ENCODE measurements around the gene AFAP1. TPM values are rescaled to one million over a fixed set of nuclear protein-coding genes. Genes with fewer than 3 reads are reported as not detected.

Gene AFAP1
- total and polyA plus RNA-seq, 2 donors (not counting 1 experiment from before 2014, with no cell fraction given), result 0.03 to 0.44 TPM

DNA sequence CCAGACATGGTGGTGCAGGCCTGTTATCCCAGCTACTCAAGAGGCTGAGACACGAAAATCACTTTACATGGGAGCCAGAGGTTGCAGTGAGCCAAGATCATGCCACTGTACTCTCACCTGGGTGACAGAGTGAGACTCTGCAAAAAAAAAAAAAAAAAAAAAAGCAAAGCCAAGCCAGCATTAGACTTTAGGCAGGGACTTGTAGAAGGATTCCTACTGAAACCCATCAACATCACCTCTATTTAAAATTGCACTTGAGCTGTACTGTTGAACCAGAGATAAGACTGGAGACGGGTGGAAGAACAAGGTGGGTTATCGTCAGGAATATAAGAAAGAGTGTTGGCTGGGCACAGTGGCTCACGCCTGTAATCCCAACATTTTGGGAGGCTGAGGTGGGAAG lies 15.7 kb upstream of the AFAP1 start:
- no peaks in the 10 kb centered on the region for H3K9me3 Mint-ChIP-seq (ENCODE audit: insufficient read depth)
- no peak overlapping the region for H3K4me3 Mint-ChIP-seq
- H3K27ac Mint-ChIP-seq, result no peak overlapping the region
- H3K4me3 ChIP-seq (ENCODE audit: control extremely low read depth in 1 of 5, extremely low read depth in 1 of 5, insufficient read depth in 1 of 5, low read depth in 2 of 5, low read length in 4 of 5), result no peak overlapping the region
- DNase-seq (no peak), ATAC-seq (ENCODE audit: low read depth) (no peak)
- no peak overlapping the region for H3K27ac ChIP-seq (ENCODE audit: low read length in 2 of 2)
- POLR2A ChIA-PET, result no interaction called here
- H2AFZ ChIP-seq (ENCODE audit: insufficient read depth, low read depth, low read length, poor library complexity, severe bottlenecking), result no peak overlapping the region
- H3K9me3 ChIP-seq (ENCODE audit: control extremely low read depth in 1 of 3, control insufficient read depth in 2 of 3, insufficient read depth in 1 of 3, low read length in 2 of 3), result peaks cover 0 to 14% (median 0%) of the 10 kb centered on the region in 3 donors
- WGBS (ENCODE audit: insufficient coverage), result 100% methylated on average over 1 of the region's 4 CpGs
- H3K79me2 ChIP-seq (ENCODE audit: control insufficient read depth, insufficient read depth, low read length), result no peaks in the 10 kb centered on the region
- H3K4me1 ChIP-seq (ENCODE audit: control insufficient read depth in 2 of 2, insufficient read depth in 2 of 2, low read length in 2 of 2), result peaks cover under 1 to 1% of the 10 kb centered on the region in 2 donors
- H3K4me2 ChIP-seq (replicated peaks; ENCODE audit: low read depth, low read length, poor library complexity, severe bottlenecking), result no peak overlapping the region
- intact Hi-C loops (cut with micrococcal nuclease), result no loop called here
- no peak for TF ChIP-seq EZH2 (IDR thresholded peaks at IDR 0.05; ENCODE audit: borderline replicate concordance, insufficient read depth, low read depth, low read length, poor library complexity, severe bottlenecking)
- TF ChIP-seq, protein P1, sequence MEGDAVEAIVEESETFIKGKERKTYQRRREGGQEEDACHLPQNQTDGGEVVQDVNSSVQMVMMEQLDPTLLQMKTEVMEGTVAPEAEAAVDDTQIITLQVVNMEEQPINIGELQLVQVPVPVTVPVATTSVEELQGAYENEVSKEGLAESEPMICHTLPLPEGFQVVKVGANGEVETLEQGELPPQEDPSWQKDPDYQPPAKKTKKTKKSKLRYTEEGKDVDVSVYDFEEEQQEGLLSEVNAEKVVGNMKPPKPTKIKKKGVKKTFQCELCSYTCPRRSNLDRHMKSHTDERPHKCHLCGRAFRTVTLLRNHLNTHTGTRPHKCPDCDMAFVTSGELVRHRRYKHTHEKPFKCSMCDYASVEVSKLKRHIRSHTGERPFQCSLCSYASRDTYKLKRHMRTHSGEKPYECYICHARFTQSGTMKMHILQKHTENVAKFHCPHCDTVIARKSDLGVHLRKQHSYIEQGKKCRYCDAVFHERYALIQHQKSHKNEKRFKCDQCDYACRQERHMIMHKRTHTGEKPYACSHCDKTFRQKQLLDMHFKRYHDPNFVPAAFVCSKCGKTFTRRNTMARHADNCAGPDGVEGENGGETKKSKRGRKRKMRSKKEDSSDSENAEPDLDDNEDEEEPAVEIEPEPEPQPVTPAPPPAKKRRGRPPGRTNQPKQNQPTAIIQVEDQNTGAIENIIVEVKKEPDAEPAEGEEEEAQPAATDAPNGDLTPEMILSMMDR (IDR thresholded peaks at IDR 0.05), result no peak
- no peak overlapping the region for H3K9ac ChIP-seq (ENCODE audit: low read length)
- peaks cover 0 to 10% (median 0%) of the 10 kb centered on the region in 4 experiments for H3K27me3 ChIP-seq (replicated peaks in 1 of 4; ENCODE audit: control extremely low read depth in 1 of 4, control insufficient read depth in 3 of 4, insufficient read depth in 4 of 4, low read length in 3 of 4)
- CTCF ChIA-PET, result no interaction called here
- peaks cover under 1% of the 10 kb centered on the region for H3K4me1 Mint-ChIP-seq
- H3K36me3 ChIP-seq (replicated peaks in 1 of 2; ENCODE audit: control extremely low read depth in 1 of 2, control insufficient read depth in 1 of 2, extremely low read depth in 1 of 2, insufficient read depth in 2 of 2, low read length in 1 of 2), result no peaks in the 10 kb centered on the region
- H4K20me1 ChIP-seq (ENCODE audit: control insufficient read depth, insufficient read depth, low read length, poor library complexity, severe bottlenecking), result no peaks in the 10 kb centered on the region
- peaks cover 26% of the 10 kb centered on the region for H3K27me3 Mint-ChIP-seq

GRCh38 chr4:7952615-7953014 lies 13.0 kb upstream of the AFAP1 start:
- no peak for DNase-seq
- peaks cover 32% of the 10 kb centered on the region for H3K27me3 Mint-ChIP-seq
- H3K27me3 ChIP-seq (replicated peaks in 1 of 4; ENCODE audit: control extremely low read depth in 1 of 4, control insufficient read depth in 3 of 4, insufficient read depth in 4 of 4, low read length in 3 of 4), result peaks cover 0 to 8% (median 0%) of the 10 kb centered on the region in 4 experiments
- H3K9ac ChIP-seq (ENCODE audit: low read length), result no peak overlapping the region
- H4K20me1 ChIP-seq (ENCODE audit: control insufficient read depth, insufficient read depth, low read length, poor library complexity, severe bottlenecking), result no peaks in the 10 kb centered on the region
- H3K9me3 ChIP-seq (ENCODE audit: control extremely low read depth in 1 of 3, control insufficient read depth in 2 of 3, insufficient read depth in 1 of 3, low read length in 2 of 3), result peaks cover 0 to 14% (median 0%) of the 10 kb centered on the region in 3 donors
- no peak overlapping the region for H3K27ac ChIP-seq (ENCODE audit: low read length in 2 of 2)
- intact Hi-C loops (cut with micrococcal nuclease), result no loop called here
- 93% methylated on average over 7 of the region's 9 CpGs for WGBS (ENCODE audit: insufficient coverage)
- ChIA-PET CTCF (no interaction called here), POLR2A (no interaction called here)
- TF ChIP-seq, protein P1 (IDR thresholded peaks at IDR 0.05), result no peak
- TF ChIP-seq EZH2 (IDR thresholded peaks at IDR 0.05; ENCODE audit: borderline replicate concordance, insufficient read depth, low read depth, low read length, poor library complexity, severe bottlenecking), result no peak
- no peak for ATAC-seq (ENCODE audit: low read depth)
- H3K4me3 Mint-ChIP-seq, result no peak overlapping the region
- no peak overlapping the region for H3K4me3 ChIP-seq (ENCODE audit: control extremely low read depth in 1 of 5, extremely low read depth in 1 of 5, insufficient read depth in 1 of 5, low read depth in 2 of 5, low read length in 4 of 5)
- no peak overlapping the region for H3K27ac Mint-ChIP-seq
- no peak overlapping the region for H3K4me2 ChIP-seq (replicated peaks; ENCODE audit: low read depth, low read length, poor library complexity, severe bottlenecking)
- no peaks in the 10 kb centered on the region for H3K4me1 ChIP-seq (ENCODE audit: control insufficient read depth in 2 of 2, insufficient read depth in 2 of 2, low read length in 2 of 2)
- H3K79me2 ChIP-seq (ENCODE audit: control insufficient read depth, insufficient read depth, low read length), result no peaks in the 10 kb centered on the region
- no peaks in the 10 kb centered on the region for H3K36me3 ChIP-seq (replicated peaks in 1 of 2; ENCODE audit: control extremely low read depth in 1 of 2, control insufficient read depth in 1 of 2, extremely low read depth in 1 of 2, insufficient read depth in 2 of 2, low read length in 1 of 2)
- no peaks in the 10 kb centered on the region for H3K9me3 Mint-ChIP-seq (ENCODE audit: insufficient read depth)
- no peak overlapping the region for H2AFZ ChIP-seq (ENCODE audit: insufficient read depth, low read depth, low read length, poor library complexity, severe bottlenecking)
- no peaks in the 10 kb centered on the region for H3K4me1 Mint-ChIP-seq

Measured in B cell (primary cell).